Measurements from ENCODE around the gene ULK4.

Gene ULK4

GRCh38 chr3:41258239-41258800 is 703.6 kb downstream of the ULK4 start:
- DNase-seq (ENCODE audit: low spot score) = no peak

GRCh38 chr3:41251593-41251992 is 710.3 kb downstream of the ULK4 start:
- DNase-seq (ENCODE audit: low spot score) = no peak

- no peak for DNase-seq (ENCODE audit: low spot score)
Observed at GRCh38 chr3:41250825-41251224, 711.1 kb downstream of the ULK4 start.

- no peak for DNase-seq (ENCODE audit: low spot score)
Observed at GRCh38 chr3:41249318-41249717, 712.6 kb downstream of the ULK4 start.

GRCh38 chr3:41248525-41248924 is 713.4 kb downstream of the ULK4 start:
- DNase-seq (ENCODE audit: low spot score) = no peak

GRCh38 chr3:41247055-41248004 is 714.6 kb downstream of the ULK4 start:
- DNase-seq (ENCODE audit: low spot score) = no peak

- no peak for DNase-seq (ENCODE audit: low spot score)
Observed at GRCh38 chr3:41244620-41245336, 717.1 kb downstream of the ULK4 start.

GRCh38 chr3:41243183-41243582 is 718.7 kb downstream of the ULK4 start:
- no peak for DNase-seq (ENCODE audit: low spot score)

- no peak for DNase-seq (ENCODE audit: low spot score)
Observed at GRCh38 chr3:41241800-41242571, 719.9 kb downstream of the ULK4 start.

- DNase-seq (ENCODE audit: low spot score) = no peak
Observed at GRCh38 chr3:41241161-41241560, 720.7 kb downstream of the ULK4 start.

GRCh38 chr3:41239587-41239986 is 722.3 kb downstream of the ULK4 start:
- DNase-seq (ENCODE audit: low spot score) = no peak

GRCh38 chr3:41237907-41238306 is 724.0 kb downstream of the ULK4 start:
- DNase-seq (ENCODE audit: low spot score) = no peak

GRCh38 chr3:41236228-41236627 is 725.7 kb downstream of the ULK4 start:
- no peak for DNase-seq (ENCODE audit: low spot score)

- DNase-seq (ENCODE audit: low spot score) = no peak
Observed at GRCh38 chr3:41234823-41235721, 726.8 kb downstream of the ULK4 start.

- DNase-seq (ENCODE audit: low spot score) = no peak
Observed at GRCh38 chr3:41224120-41224806, 737.6 kb downstream of the ULK4 start.

- DNase-seq (ENCODE audit: low spot score) = no peak
Observed at GRCh38 chr3:41223691-41224090, 738.2 kb downstream of the ULK4 start.

GRCh38 chr3:41223078-41223477 is 738.8 kb downstream of the ULK4 start:
- no peak for DNase-seq (ENCODE audit: low spot score)

GRCh38 chr3:41222501-41222900 is 739.4 kb downstream of the ULK4 start:
- DNase-seq (ENCODE audit: low spot score) = no peak

GRCh38 chr3:41222012-41222411 is 739.9 kb downstream of the ULK4 start:
- DNase-seq (ENCODE audit: low spot score) = no peak

- DNase-seq (ENCODE audit: low spot score) = no peak
Observed at GRCh38 chr3:41220906-41221677, 740.8 kb downstream of the ULK4 start.

All from hematopoietic multipotent progenitor cell treated with erythropoietin and hydrocortisone succinate and interleukin-3 and kit ligand, for 15 days (in vitro differentiated cells).